ENCODE measurements around the gene NOC2L. TPM values are rescaled to one million over a fixed set of nuclear protein-coding genes. Genes with fewer than 3 reads are reported as not detected.

The NOC2L gene
- total RNA-seq, 2 experiments from 2014 or later: 77.9 to 99.0 TPM

- Histone ChIP-seq H3K79me2 (ENCODE audit: insufficient read depth, low read depth, low read length) (no peaks in the 10 kb centered on the region), H3K9me3 (ENCODE audit: low read length) (no peaks in the 10 kb centered on the region), H3K9me2 (ENCODE audit: insufficient read depth, low read length) (no peaks in the 10 kb centered on the region), H3K36me3 (ENCODE audit: insufficient read depth, low read length) (peaks cover 43% of the 10 kb centered on the region), H3K4me2 (ENCODE audit: low read length) (no peak overlapping the region), H3K4me1 (ENCODE audit: insufficient read depth, low read length, poor library complexity, severe bottlenecking) (peaks cover 5% of the 10 kb centered on the region), H3K4me3 (ENCODE audit: low read depth, low read length, poor library complexity, severe bottlenecking) (no peak overlapping the region), H4K20me1 (ENCODE audit: insufficient read depth, low read length) (no peaks in the 10 kb centered on the region), H2AFZ (ENCODE audit: low read length) (no peak overlapping the region), H3K27ac (ENCODE audit: low read depth, low read length, poor library complexity, severe bottlenecking) (no peak overlapping the region)
- no peak for TF ChIP-seq EZH2phosphoT487 (IDR thresholded peaks at IDR 0.05; ENCODE audit: borderline replicate concordance, low read depth, low read length)
- ChIA-PET POLR2A (no interaction called here), CTCF (ENCODE audit: unreplicated experiment) (no interaction called here)
- intact Hi-C loops (cut with micrococcal nuclease; ENCODE audit: unreplicated experiment): no loop called here
- BruUV-seq (replicated peaks): TSS peak; percentile 93
- DNase-seq (ENCODE audit: low spot score): no peak
Measured at GRCh38 chr1:944341-945325, 14.4 kb downstream of the NOC2L start.

- no peak overlapping the region for H3K4me2 ChIP-seq (ENCODE audit: low read length)
Measured at GRCh38 chr1:943545-944340, 15.3 kb downstream of the NOC2L start.

More at GRCh38 chr1:943545-944340, 15.3 kb downstream of the NOC2L start:
- DNase-seq (ENCODE audit: low spot score): no peak
- Histone ChIP-seq H2AFZ (ENCODE audit: low read length) (no peak overlapping the region), H3K79me2 (ENCODE audit: insufficient read depth, low read depth, low read length) (no peaks in the 10 kb centered on the region), H3K4me1 (ENCODE audit: insufficient read depth, low read length, poor library complexity, severe bottlenecking) (peaks cover 5% of the 10 kb centered on the region), H3K36me3 (ENCODE audit: insufficient read depth, low read length) (peaks cover 34% of the 10 kb centered on the region), H3K27ac (ENCODE audit: low read depth, low read length, poor library complexity, severe bottlenecking) (no peak overlapping the region), H3K9me3 (ENCODE audit: low read length) (no peaks in the 10 kb centered on the region), H3K4me3 (ENCODE audit: low read depth, low read length, poor library complexity, severe bottlenecking) (no peak overlapping the region), H4K20me1 (ENCODE audit: insufficient read depth, low read length) (no peaks in the 10 kb centered on the region; the same call in 1 of the 2 replicates), H3K9me2 (ENCODE audit: insufficient read depth, low read length) (no peaks in the 10 kb centered on the region)
- BruUV-seq (replicated peaks): no TSS peak
- TF ChIP-seq CTCF (conservative IDR thresholded peaks at IDR 0.05; ENCODE audit: low read length) (no peak), EZH2phosphoT487 (IDR thresholded peaks at IDR 0.05; ENCODE audit: borderline replicate concordance, low read depth, low read length) (no peak)
- POLR2A ChIA-PET: no interaction called here
- intact Hi-C loops (cut with micrococcal nuclease; ENCODE audit: unreplicated experiment): no loop called here
- CTCF ChIA-PET (ENCODE audit: unreplicated experiment): no interaction called here

Data from OCI-LY7 (cell line).